ENCODE measurements around the gene MLC1. TPM values are rescaled to one million over a fixed set of nuclear protein-coding genes. Genes with fewer than 3 reads are reported as not detected.

Gene MLC1
- total RNA-seq: 10 to 100 TPM in 1 of 8 experiments, 1 to 10 TPM in 1, under 1 TPM in 6; 0.10 to 85.3 (median 0.28) TPM

- no peak within 1 kb of the TSS for H3K4me3 ChIP-seq
- in situ Hi-C loops (cut with MboI; ENCODE audit: low pct_unique_long_range_greater_than_20kb in 2 of 9, low sequenced_read_pairs in 9 of 9, unreplicated experiment in 9 of 9): no loop called here
- H3K4me1 ChIP-seq (replicated peaks in 1 of 2): no peaks in the 10 kb centered on the region
- peak within 1 kb of the TSS in 1 of 2 donors; percentile 54 for H3K27ac ChIP-seq
- ATAC-seq (replicated peaks in 6 of 8): peak in 2 of 8 experiments; percentile 50 to 59
- 26 to 94% (median 41%) methylated on average over 4 to 28 of the region's 29 CpGs for WGBS, 10 experiments
Measured at GRCh38 chr22:50085211-50085972, at the start of gene MLC1. MLC1 (minus strand) TSS chr22:50085426; CDS start chr22:50084902, 524 bp downstream.

GRCh38 chr22:50134481-50134880, 49.3 kb upstream of the MLC1 start:
- ATAC-seq (replicated peaks in 6 of 8): no peak
- Histone ChIP-seq H3K27ac (no peak overlapping the region), H3K4me1 (replicated peaks in 1 of 2) (peaks cover 0 to 2% of the 10 kb centered on the region in 2 donors), H3K4me3 (no peak overlapping the region)
- in situ Hi-C loops (cut with MboI; ENCODE audit: low pct_unique_long_range_greater_than_20kb in 2 of 9, low sequenced_read_pairs in 9 of 9, unreplicated experiment in 9 of 9): no loop called here
- WGBS, 10 experiments: 20 to 100% (median 73%) methylated on average over 1 to 10 of the region's 10 CpGs

- H3K4me1 ChIP-seq (replicated peaks in 1 of 2): peaks cover 0 to 4% of the 10 kb centered on the region in 2 donors
- in situ Hi-C loops (cut with MboI; ENCODE audit: low pct_unique_long_range_greater_than_20kb in 2 of 9, low sequenced_read_pairs in 9 of 9, unreplicated experiment in 9 of 9): no loop called here
- 74 to 100% (median 94%) methylated on average over 1 to 4 of the region's 4 CpGs; no CpG with 5 or more reads in 6 of the 10 experiments for WGBS, 10 experiments
- no peak overlapping the region for H3K4me3 ChIP-seq
- no peak overlapping the region for H3K27ac ChIP-seq
- no peak for ATAC-seq (replicated peaks in 6 of 8)
Measured at GRCh38 chr22:50131894-50132293, 46.7 kb upstream of the MLC1 start.

GRCh38 chr22:50129121-50129736, 44.0 kb upstream of the MLC1 start:
- ATAC-seq (replicated peaks in 6 of 8): peak in 3 of 8 experiments; percentile 45 to 85 (median 63)
- Histone ChIP-seq H3K4me3 (no peak overlapping the region), H3K27ac (no peak overlapping the region), H3K4me1 (replicated peaks in 1 of 2) (peaks cover 0 to 4% of the 10 kb centered on the region in 2 donors)
- WGBS, 10 experiments: 64 to 100% (median 76%) methylated on average over 1 to 10 of the region's 10 CpGs
- in situ Hi-C loops (cut with MboI; ENCODE audit: low pct_unique_long_range_greater_than_20kb in 2 of 9, low sequenced_read_pairs in 9 of 9, unreplicated experiment in 9 of 9): no loop called here

- H3K4me3 ChIP-seq: no peak overlapping the region
- no peak for ATAC-seq (replicated peaks in 6 of 8)
- 0 to 80% (median 67%) methylated on average over 1 to 6 of the region's 9 CpGs; no CpG with 5 or more reads in 4 of the 10 experiments for WGBS, 10 experiments
Measured at GRCh38 chr22:50125029-50125428, 39.8 kb upstream of the MLC1 start.

GRCh38 chr22:50123119-50123518, 37.9 kb upstream of the MLC1 start:
- H3K27ac ChIP-seq: no peak overlapping the region
- in situ Hi-C loops (cut with MboI; ENCODE audit: low pct_unique_long_range_greater_than_20kb in 2 of 9, low sequenced_read_pairs in 9 of 9, unreplicated experiment in 9 of 9): no loop called here
- no peak for ATAC-seq (replicated peaks in 6 of 8)
- H3K4me3 ChIP-seq: no peak overlapping the region
- peaks cover 0 to 2% of the 10 kb centered on the region in 2 donors for H3K4me1 ChIP-seq (replicated peaks in 1 of 2)
- WGBS, 10 experiments: 0 to 100% (median 71%) methylated on average over 1 to 4 of the region's 4 CpGs; no CpG with 5 or more reads in 1 of the 10 experiments

More at GRCh38 chr22:50125029-50125428, 39.8 kb upstream of the MLC1 start:
- Histone ChIP-seq H3K27ac (no peak overlapping the region), H3K4me1 (replicated peaks in 1 of 2) (peaks cover 0 to 4% of the 10 kb centered on the region in 2 donors)
- in situ Hi-C loops (cut with MboI; ENCODE audit: low pct_unique_long_range_greater_than_20kb in 2 of 9, low sequenced_read_pairs in 9 of 9, unreplicated experiment in 9 of 9): no loop called here

GRCh38 chr22:50121202-50121740, 36.0 kb upstream of the MLC1 start:
- WGBS, 10 experiments: 43 to 90% (median 74%) methylated on average over 1 to 8 of the region's 11 CpGs; no CpG with 5 or more reads in 2 of the 10 experiments

GRCh38 chr22:50119768-50120251, 34.6 kb upstream of the MLC1 start:
- H3K27ac ChIP-seq: no peak overlapping the region
- 0 to 93% (median 44%) methylated on average over 1 to 6 of the region's 6 CpGs; no CpG with 5 or more reads in 1 of the 10 experiments for WGBS, 10 experiments
- peaks cover 0 to 2% of the 10 kb centered on the region in 2 donors for H3K4me1 ChIP-seq (replicated peaks in 1 of 2)
- ATAC-seq (replicated peaks in 6 of 8): no peak
- in situ Hi-C loops (cut with MboI; ENCODE audit: low pct_unique_long_range_greater_than_20kb in 2 of 9, low sequenced_read_pairs in 9 of 9, unreplicated experiment in 9 of 9): no loop called here
- no peak overlapping the region for H3K4me3 ChIP-seq

More at GRCh38 chr22:50121202-50121740, 36.0 kb upstream of the MLC1 start:
- Histone ChIP-seq H3K27ac (no peak overlapping the region), H3K4me1 (replicated peaks in 1 of 2) (peaks cover 0 to 2% of the 10 kb centered on the region in 2 donors), H3K4me3 (no peak overlapping the region)
- in situ Hi-C loops (cut with MboI; ENCODE audit: low pct_unique_long_range_greater_than_20kb in 2 of 9, low sequenced_read_pairs in 9 of 9, unreplicated experiment in 9 of 9): no loop called here
- ATAC-seq (replicated peaks in 6 of 8): no peak

GRCh38 chr22:50119169-50119767, 34.0 kb upstream of the MLC1 start:
- Histone ChIP-seq H3K4me3 (no peak overlapping the region), H3K4me1 (replicated peaks in 1 of 2) (peaks cover 0 to 2% of the 10 kb centered on the region in 2 donors), H3K27ac (no peak overlapping the region)
- WGBS, 10 experiments: 40 to 90% (median 69%) methylated on average over 1 to 8 of the region's 14 CpGs; no CpG with 5 or more reads in 1 of the 10 experiments
- in situ Hi-C loops (cut with MboI; ENCODE audit: low pct_unique_long_range_greater_than_20kb in 2 of 9, low sequenced_read_pairs in 9 of 9, unreplicated experiment in 9 of 9): no loop called here
- no peak for ATAC-seq (replicated peaks in 6 of 8)

GRCh38 chr22:50118557-50119168, 33.4 kb upstream of the MLC1 start:
- in situ Hi-C loops (cut with MboI; ENCODE audit: low pct_unique_long_range_greater_than_20kb in 2 of 9, low sequenced_read_pairs in 9 of 9, unreplicated experiment in 9 of 9): no loop called here

GRCh38 chr22:50118129-50118528, 32.9 kb upstream of the MLC1 start:
- in situ Hi-C loops (cut with MboI; ENCODE audit: low pct_unique_long_range_greater_than_20kb in 2 of 9, low sequenced_read_pairs in 9 of 9, unreplicated experiment in 9 of 9): no loop called here
- ATAC-seq (replicated peaks in 6 of 8): peak in 1 of 8 experiments; percentile 38
- Histone ChIP-seq H3K4me3 (no peak overlapping the region), H3K27ac (no peak overlapping the region), H3K4me1 (replicated peaks in 1 of 2) (peaks cover 0 to 2% of the 10 kb centered on the region in 2 donors)
- whole genome bisulfite sequencing, 10 experiments: 0 to 100% (median 71%) methylated on average over 1 to 3 of the region's 3 CpGs; no CpG with 5 or more reads in 3 of the 10 experiments

More at GRCh38 chr22:50118557-50119168, 33.4 kb upstream of the MLC1 start:
- H3K27ac ChIP-seq: no peak overlapping the region
- H3K4me3 ChIP-seq: no peak overlapping the region
- WGBS, 10 experiments: 8 to 100% (median 46%) methylated on average over 1 to 10 of the region's 10 CpGs
- peak in 6 of 8 experiments; percentile 45 to 89 (median 58) for ATAC-seq (replicated peaks in 6 of 8)
- peaks cover 0 to 2% of the 10 kb centered on the region in 2 donors for H3K4me1 ChIP-seq (replicated peaks in 1 of 2)

GRCh38 chr22:50117168-50117762, 32.0 kb upstream of the MLC1 start:
- WGBS, 10 experiments: 77 to 100% (median 91%) methylated on average over 3 to 16 of the region's 19 CpGs
- Histone ChIP-seq H3K4me3 (no peak overlapping the region), H3K27ac (no peak overlapping the region), H3K4me1 (replicated peaks in 1 of 2) (peaks cover 0 to 2% of the 10 kb centered on the region in 2 donors)
- in situ Hi-C loops (cut with MboI; ENCODE audit: low pct_unique_long_range_greater_than_20kb in 2 of 9, low sequenced_read_pairs in 9 of 9, unreplicated experiment in 9 of 9): no loop called here
- ATAC-seq (replicated peaks in 6 of 8): no peak

Data from motor neuron (in vitro differentiated cells).